H1 (cell line): ENCODE results near the gene MTMR10.

Experiments
- CHD1 ChIP-seq: IDR thresholded peaks from 2 replicates; pipeline ENCODE4 v1.6.1; 2012; ENCODE audit warnings: low read depth, low read length, improper control_type of control experiment
- CTCF ChIP-seq, 3 experiments: IDR thresholded peaks; 1 replicate in 2 of 3; 2 replicates in 1 of 3; pipeline versions ENCODE4 v1.5.1 to v1.6.1; 2011; ENCODE audit warnings: low read length in 3 of 3, mild to moderate bottlenecking in 3 of 3, inconsistent platforms in 2 of 3, low read depth in 1 of 3, moderate library complexity in 1 of 3; ENCODE audit not compliant: insufficient read depth in 1 of 3; ENCODE audit errors: control extremely low read depth in 1 of 3
- EP300 ChIP-seq, 2 experiments: IDR thresholded peaks; 1 replicate in 1 of 2; 2 replicates in 1 of 2; pipeline ENCODE4 v1.6.1; 2011 to 2012; ENCODE audit warnings: low read depth in 2 of 2, low read length in 2 of 2, mild to moderate bottlenecking in 2 of 2, borderline replicate concordance in 1 of 2, inconsistent platforms in 1 of 2, moderate library complexity in 1 of 2
- FOSL1 ChIP-seq: IDR thresholded peaks from 2 replicates; pipeline ENCODE4 v1.6.1; 2011; ENCODE audit warnings: mild to moderate bottlenecking, low read depth, low read length, moderate library complexity; ENCODE audit not compliant: insufficient read depth
- GTF2F1 ChIP-seq: IDR thresholded peaks from 2 replicates; pipeline ENCODE4 v1.6.1; 2012; ENCODE audit warnings: low read depth, low read length, improper control_type of control experiment, borderline replicate concordance
- JUND ChIP-seq: IDR thresholded peaks from 2 replicates; pipeline ENCODE4 v1.6.1; 2011; ENCODE audit warnings: mild to moderate bottlenecking, improper control_type of control experiment, low read length
- POLR2A ChIP-seq, 2 experiments: IDR thresholded peaks; 1 replicate in 1 of 2; 2 replicates in 1 of 2; pipeline ENCODE4 v1.6.1; 2011; ENCODE audit warnings: low read depth in 2 of 2, low read length in 2 of 2, mild to moderate bottlenecking in 2 of 2; ENCODE audit errors: control extremely low read depth in 1 of 2
- RFX5 ChIP-seq: IDR thresholded peaks from 2 replicates; pipeline ENCODE4 v1.6.1; 2011; ENCODE audit warnings: low read depth, low read length, improper control_type of control experiment, borderline replicate concordance
- SP1 ChIP-seq: IDR thresholded peaks from 2 replicates; pipeline ENCODE4 v1.6.1; 2011; ENCODE audit warnings: low read depth, low read length
- TF ChIP-seq, protein P1 (sequence below): IDR thresholded peaks from 2 replicates; pipeline ENCODE4 v1.6.1; 2012; ENCODE audit warnings: inconsistent platforms
- TF ChIP-seq, protein P2 (sequence below): IDR thresholded peaks from 2 replicates; pipeline ENCODE4 v1.6.1; 2011; ENCODE audit warnings: low read depth, mild to moderate bottlenecking, low read length; ENCODE audit not compliant: insufficient read depth
- TF ChIP-seq, protein P3 (sequence below): IDR thresholded peaks from 2 replicates; pipeline ENCODE4 v1.6.1; 2012; ENCODE audit warnings: inconsistent platforms

GRCh38 chr15:31035610-31036009, 44.2 kb upstream of the MTMR10 start:
- TF ChIP-seq SP1 (no peak), CTCF (IDR thresholded peaks at IDR 0.05; ENCODE audit: control extremely low read depth in 1 of 3, insufficient read depth in 1 of 3, low read depth in 1 of 3, low read length in 3 of 3) (no peak), CHD1 (no peak), FOSL1 (no peak), EP300 (IDR thresholded peaks at IDR 0.05; ENCODE audit: borderline replicate concordance in 1 of 2, low read depth in 2 of 2, low read length in 2 of 2) (no peak), JUND (no peak), RFX5 (no peak), POLR2A (IDR thresholded peaks at IDR 0.05; ENCODE audit: control extremely low read depth in 1 of 2, low read depth in 2 of 2, low read length in 2 of 2) (no peak), GTF2F1 (no peak)
- TF ChIP-seq, protein P1, sequence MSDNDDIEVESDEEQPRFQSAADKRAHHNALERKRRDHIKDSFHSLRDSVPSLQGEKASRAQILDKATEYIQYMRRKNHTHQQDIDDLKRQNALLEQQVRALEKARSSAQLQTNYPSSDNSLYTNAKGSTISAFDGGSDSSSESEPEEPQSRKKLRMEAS = no peak
- TF ChIP-seq, protein P2, sequence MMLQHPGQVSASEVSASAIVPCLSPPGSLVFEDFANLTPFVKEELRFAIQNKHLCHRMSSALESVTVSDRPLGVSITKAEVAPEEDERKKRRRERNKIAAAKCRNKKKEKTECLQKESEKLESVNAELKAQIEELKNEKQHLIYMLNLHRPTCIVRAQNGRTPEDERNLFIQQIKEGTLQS = no peak
- TF ChIP-seq, protein P3, sequence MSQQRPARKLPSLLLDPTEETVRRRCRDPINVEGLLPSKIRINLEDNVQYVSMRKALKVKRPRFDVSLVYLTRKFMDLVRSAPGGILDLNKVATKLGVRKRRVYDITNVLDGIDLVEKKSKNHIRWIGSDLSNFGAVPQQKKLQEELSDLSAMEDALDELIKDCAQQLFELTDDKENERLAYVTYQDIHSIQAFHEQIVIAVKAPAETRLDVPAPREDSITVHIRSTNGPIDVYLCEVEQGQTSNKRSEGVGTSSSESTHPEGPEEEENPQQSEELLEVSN = no peak
